Measurements from ENCODE around the gene NOTCH4. TPM values are rescaled to one million over a fixed set of nuclear protein-coding genes. Genes with fewer than 3 reads are reported as not detected.

The NOTCH4 gene
- total and polyA plus RNA-seq, 9 of the 15 experiments (the other 6 are each of a cell fraction or from before 2014, with no cell fraction given), result 0.24 to 4.3 (median 1.7) TPM

- TF ChIP-seq CUX1 (CRISPR knock-in tag; IDR thresholded peaks at IDR 0.05), result no peak
- TF ChIP-seq ARID1B (IDR thresholded peaks at IDR 0.05), result 0 out of 2 replicates have a peak, but pooled peaks have one; percentile 20
- TF ChIP-seq ZBTB5 (IDR thresholded peaks at IDR 0.05), result 0 out of 2 replicates have a peak, but pooled peaks have one; percentile 22
- TF ChIP-seq HINFP (tag; conservative IDR thresholded peaks at IDR 0.05; ENCODE audit: low read depth), result 0 out of 2 replicates have a peak, but pooled peaks have one; percentile 13
- TF ChIP-seq KLF13 (tag; IDR thresholded peaks at IDR 0.05; ENCODE audit: borderline replicate concordance, low read depth), result peak; percentile 68; the same call in 1 of the 2 replicates
- no peak for TF ChIP-seq CEBPG (CRISPR knock-in tag; IDR thresholded peaks at IDR 0.05)
- peak in 1 of 2 experiments; percentile 54; a peak in 1 of 4 replicates for TF ChIP-seq CEBPG (tag; conservative IDR thresholded peaks at IDR 0.05 in 1 of 2, IDR thresholded peaks at IDR 0.05 in 1 of 2)
- TF ChIP-seq ZSCAN29 (IDR thresholded peaks at IDR 0.05), result 0 out of 2 replicates have a peak, but pooled peaks have one; percentile 20
- peak in 1 of 2 experiments; percentile 48; a peak in 1 of 4 replicates for TF ChIP-seq HDAC1 (IDR thresholded peaks at IDR 0.05)
- no peak for TF ChIP-seq ZFPM2 (CRISPR knock-in tag; IDR thresholded peaks at IDR 0.05)
- TF ChIP-seq ZNF263 (CRISPR knock-in tag; IDR thresholded peaks at IDR 0.05; ENCODE audit: borderline replicate concordance), result peak; percentile 95
- peak; percentile 43; the same call in 1 of the 2 replicates for TF ChIP-seq NKRF (IDR thresholded peaks at IDR 0.05; ENCODE audit: borderline replicate concordance)
- no peak for TF ChIP-seq ZBTB9 (CRISPR knock-in tag; IDR thresholded peaks at IDR 0.05)
- TF ChIP-seq BRD4 (IDR thresholded peaks at IDR 0.05), result no peak
These were observed 35.3 kb downstream of the NOTCH4 start (continued) for GRCh38 chr6:32188381-32189068.

Measured in K562 (cell line).